ENCODE data around the gene COG7.

The COG7 gene

DNA sequence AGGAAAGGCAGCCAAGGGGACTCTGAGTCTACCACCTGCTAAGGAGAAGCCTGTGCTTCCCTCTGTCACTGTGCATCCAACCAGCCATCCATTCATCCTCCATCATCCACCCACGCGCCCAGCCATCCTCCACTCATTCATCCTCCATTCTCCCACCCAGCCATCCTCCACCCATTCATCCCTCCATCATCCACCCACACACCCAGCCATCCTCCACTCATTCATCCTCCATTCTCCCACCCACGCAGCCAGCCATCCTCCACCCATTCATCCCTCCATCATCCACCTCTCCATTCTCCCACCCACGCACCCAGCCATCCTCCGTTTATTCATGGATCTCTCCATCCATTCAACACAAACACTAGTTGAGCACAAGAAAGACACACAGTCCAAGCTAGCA is 74.1 kb downstream of the COG7 start:
- no peak overlapping the region for H3K4me2 ChIP-seq (ENCODE audit: low read length)
- H3K9me2 ChIP-seq (replicated peaks; ENCODE audit: control insufficient read depth, low read length) = no peaks in the 10 kb centered on the region
- no peaks in the 10 kb centered on the region for H3F3A ChIP-seq (ENCODE audit: control insufficient read depth, insufficient read depth)
- no peak overlapping the region for H3K27ac ChIP-seq (ENCODE audit: low read depth, low read length)
- H4K20me1 ChIP-seq (ENCODE audit: control insufficient read depth, insufficient read depth, low read depth, low read length) = no peaks in the 10 kb centered on the region
- no peak overlapping the region for H3K4me3 ChIP-seq (ENCODE audit: low read length)
- no peaks in the 10 kb centered on the region for H3K4me1 ChIP-seq (ENCODE audit: control insufficient read depth, low read length)
- no peaks in the 10 kb centered on the region for H3K79me2 ChIP-seq (ENCODE audit: control insufficient read depth, low read length)
- TF ChIP-seq, protein P1, sequence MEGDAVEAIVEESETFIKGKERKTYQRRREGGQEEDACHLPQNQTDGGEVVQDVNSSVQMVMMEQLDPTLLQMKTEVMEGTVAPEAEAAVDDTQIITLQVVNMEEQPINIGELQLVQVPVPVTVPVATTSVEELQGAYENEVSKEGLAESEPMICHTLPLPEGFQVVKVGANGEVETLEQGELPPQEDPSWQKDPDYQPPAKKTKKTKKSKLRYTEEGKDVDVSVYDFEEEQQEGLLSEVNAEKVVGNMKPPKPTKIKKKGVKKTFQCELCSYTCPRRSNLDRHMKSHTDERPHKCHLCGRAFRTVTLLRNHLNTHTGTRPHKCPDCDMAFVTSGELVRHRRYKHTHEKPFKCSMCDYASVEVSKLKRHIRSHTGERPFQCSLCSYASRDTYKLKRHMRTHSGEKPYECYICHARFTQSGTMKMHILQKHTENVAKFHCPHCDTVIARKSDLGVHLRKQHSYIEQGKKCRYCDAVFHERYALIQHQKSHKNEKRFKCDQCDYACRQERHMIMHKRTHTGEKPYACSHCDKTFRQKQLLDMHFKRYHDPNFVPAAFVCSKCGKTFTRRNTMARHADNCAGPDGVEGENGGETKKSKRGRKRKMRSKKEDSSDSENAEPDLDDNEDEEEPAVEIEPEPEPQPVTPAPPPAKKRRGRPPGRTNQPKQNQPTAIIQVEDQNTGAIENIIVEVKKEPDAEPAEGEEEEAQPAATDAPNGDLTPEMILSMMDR (IDR thresholded peaks at IDR 0.05; ENCODE audit: low read depth, low read length, poor library complexity, severe bottlenecking) = no peak
- no peak for TF ChIP-seq EZH2phosphoT487 (IDR thresholded peaks at IDR 0.05; ENCODE audit: borderline replicate concordance, low read length)
- peaks cover 4% of the 10 kb centered on the region; the same call in 1 of the 2 replicates for H3K27me3 ChIP-seq (ENCODE audit: control insufficient read depth, low read length)
- H3K36me3 ChIP-seq (ENCODE audit: control insufficient read depth, low read length) = no peaks in the 10 kb centered on the region
- H3K9me3 ChIP-seq (ENCODE audit: control insufficient read depth, insufficient read depth, low read length) = no peaks in the 10 kb centered on the region

DNA sequence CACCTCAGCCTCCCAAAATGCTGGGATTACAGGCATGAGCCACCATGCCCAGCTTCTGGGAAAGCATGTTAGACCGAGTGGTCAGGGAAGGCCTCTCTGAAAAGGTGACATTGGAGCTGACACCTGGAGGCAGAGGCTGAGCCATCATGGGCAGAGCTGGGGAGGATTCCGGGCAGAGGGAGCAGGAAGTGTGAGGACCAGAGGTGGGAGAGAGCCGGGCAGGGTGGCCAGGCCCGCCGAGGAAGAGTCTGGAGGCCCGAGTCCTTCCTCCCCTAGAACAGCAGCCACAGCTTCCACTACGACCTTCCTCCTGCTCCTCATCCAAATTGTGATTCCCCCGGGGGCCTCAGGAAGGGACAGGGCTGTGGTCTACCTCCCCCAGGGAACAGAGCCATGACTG is 74.7 kb downstream of the COG7 start:
- no peaks in the 10 kb centered on the region for H3F3A ChIP-seq (ENCODE audit: control insufficient read depth, insufficient read depth)
- no peaks in the 10 kb centered on the region for H3K9me3 ChIP-seq (ENCODE audit: control insufficient read depth, insufficient read depth, low read length)
- TF ChIP-seq EZH2phosphoT487 (IDR thresholded peaks at IDR 0.05; ENCODE audit: borderline replicate concordance, low read length) = no peak
- TF ChIP-seq, protein P1 (IDR thresholded peaks at IDR 0.05; ENCODE audit: low read depth, low read length, poor library complexity, severe bottlenecking) = no peak
- H3K27ac ChIP-seq (ENCODE audit: low read depth, low read length) = no peak overlapping the region
- no peaks in the 10 kb centered on the region for H3K79me2 ChIP-seq (ENCODE audit: control insufficient read depth, low read length)
- H3K4me1 ChIP-seq (ENCODE audit: control insufficient read depth, low read length) = no peaks in the 10 kb centered on the region
- no peaks in the 10 kb centered on the region for H3K9me2 ChIP-seq (replicated peaks; ENCODE audit: control insufficient read depth, low read length)
- no peaks in the 10 kb centered on the region for H3K36me3 ChIP-seq (ENCODE audit: control insufficient read depth, low read length)
- H4K20me1 ChIP-seq (ENCODE audit: control insufficient read depth, insufficient read depth, low read depth, low read length) = no peaks in the 10 kb centered on the region
- H3K4me3 ChIP-seq (ENCODE audit: low read length) = no peak overlapping the region
- peaks cover 4% of the 10 kb centered on the region; the same call in 1 of the 2 replicates for H3K27me3 ChIP-seq (ENCODE audit: control insufficient read depth, low read length)
- H3K4me2 ChIP-seq (ENCODE audit: low read length) = no peak overlapping the region

DNA sequence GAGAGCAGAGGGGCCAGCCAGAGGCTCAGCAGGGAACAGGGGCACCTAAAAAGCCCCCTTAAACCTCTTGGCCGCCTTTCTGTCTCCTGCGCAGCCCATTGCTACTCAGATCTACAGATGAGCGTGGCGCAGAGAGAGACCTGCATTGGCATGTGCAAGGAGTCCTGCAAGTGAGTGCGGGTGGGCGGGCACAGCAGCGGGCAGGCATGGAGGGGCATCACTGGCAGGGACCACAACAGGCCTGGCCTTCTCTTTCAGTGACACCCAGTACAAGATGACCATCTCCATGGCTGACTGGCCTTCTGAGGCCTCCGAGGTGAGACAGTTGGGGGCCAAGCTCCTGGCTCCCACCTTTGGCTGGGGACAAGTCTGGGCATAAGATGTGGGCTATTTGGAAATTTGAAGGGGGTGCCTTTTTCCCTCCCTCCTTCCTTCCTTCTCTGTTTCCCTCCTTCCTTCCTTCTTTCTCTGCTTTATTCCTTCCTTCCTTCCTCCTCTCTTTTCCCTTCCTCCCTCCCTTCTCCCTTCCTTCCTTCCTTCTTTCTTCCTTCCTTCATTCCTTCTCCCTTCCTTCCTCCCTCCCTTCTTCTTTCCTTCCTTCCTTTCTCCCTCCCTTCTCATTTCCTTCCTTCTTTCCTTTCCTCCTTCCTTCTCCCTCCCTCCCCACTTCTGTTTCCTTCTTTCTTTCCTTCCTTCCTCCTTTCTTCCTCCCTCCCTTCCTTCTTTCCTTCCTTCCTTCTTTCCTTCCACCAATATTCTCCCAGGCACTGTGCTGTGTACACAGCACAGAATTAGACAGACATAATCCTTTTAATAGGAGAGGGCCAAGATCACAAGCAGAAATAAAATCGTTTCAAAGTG is 75.7 kb downstream of the COG7 start:
- Histone ChIP-seq H3K9me2 (replicated peaks; ENCODE audit: control insufficient read depth, low read length) (no peaks in the 10 kb centered on the region), H3K27ac (ENCODE audit: low read depth, low read length) (no peak overlapping the region), H4K20me1 (ENCODE audit: control insufficient read depth, insufficient read depth, low read depth, low read length) (no peaks in the 10 kb centered on the region), H3K4me3 (ENCODE audit: low read length) (no peak overlapping the region), H3K79me2 (ENCODE audit: control insufficient read depth, low read length) (no peaks in the 10 kb centered on the region), H3K9me3 (ENCODE audit: control insufficient read depth, insufficient read depth, low read length) (no peaks in the 10 kb centered on the region), H3K4me2 (ENCODE audit: low read length) (no peak overlapping the region), H3K27me3 (ENCODE audit: control insufficient read depth, low read length) (peaks cover 4% of the 10 kb centered on the region; the same call in 1 of the 2 replicates), H3K4me1 (ENCODE audit: control insufficient read depth, low read length) (no peaks in the 10 kb centered on the region), H3F3A (ENCODE audit: control insufficient read depth, insufficient read depth) (no peaks in the 10 kb centered on the region), H3K36me3 (ENCODE audit: control insufficient read depth, low read length) (no peaks in the 10 kb centered on the region)
- TF ChIP-seq, protein P1 (IDR thresholded peaks at IDR 0.05; ENCODE audit: low read depth, low read length, poor library complexity, severe bottlenecking) = no peak
- no peak for TF ChIP-seq EZH2phosphoT487 (IDR thresholded peaks at IDR 0.05; ENCODE audit: borderline replicate concordance, low read length)

Data from DOHH2 (cell line).